HEK293T (cell line): Measurements from ENCODE around the gene NDUFS3.

ENCODE experiments used
- ARNT ChIP-seq: fragments of 450-650 bp; IDR thresholded peaks from 2 replicates; pipeline ENCODE4 v1.6.1; 2017; ENCODE audit warnings: mild to moderate bottlenecking
- BHLHE40 ChIP-seq: fragments of 450-650 bp; IDR thresholded peaks from 2 replicates; pipeline ENCODE4 v1.6.1; 2016; ENCODE audit warnings: mild to moderate bottlenecking, moderate library complexity, borderline replicate concordance
- CTBP1 ChIP-seq: fragments of 450-650 bp; IDR thresholded peaks from 2 replicates; pipeline ENCODE4 v1.6.1; 2016; ENCODE audit warnings: borderline replicate concordance
- ELF4 ChIP-seq: fragments of 450-650 bp; IDR thresholded peaks from 2 replicates; pipeline ENCODE4 v1.6.1; 2017; ENCODE audit warnings: antibody characterized with exemption
- FOXA1 ChIP-seq: fragments of 450-650 bp; IDR thresholded peaks from 2 replicates; pipeline ENCODE4 v1.6.1; 2016; ENCODE audit warnings: mild to moderate bottlenecking
- FOXK2 ChIP-seq: fragments of 450-650 bp; IDR thresholded peaks from 2 replicates; pipeline ENCODE4 v1.6.1; 2016; ENCODE audit warnings: mild to moderate bottlenecking
- FOXM1 ChIP-seq: fragments of 450-650 bp; IDR thresholded peaks from 2 replicates; pipeline ENCODE4 v1.6.1; 2017; ENCODE audit warnings: mild to moderate bottlenecking, borderline replicate concordance
- LEF1 ChIP-seq: fragments of 450-650 bp; IDR thresholded peaks from 2 replicates; pipeline ENCODE4 v1.6.1; 2017; ENCODE audit warnings: mild to moderate bottlenecking, borderline replicate concordance
- NFRKB ChIP-seq: fragments of 450-650 bp; IDR thresholded peaks from 2 replicates; pipeline ENCODE4 v1.6.1; 2016; ENCODE audit warnings: mild to moderate bottlenecking, moderate library complexity
- PKNOX1 ChIP-seq: fragments of 450-650 bp; IDR thresholded peaks from 2 replicates; pipeline ENCODE4 v1.6.1; 2016
- SP1 ChIP-seq: fragments of 450-650 bp; IDR thresholded peaks from 2 replicates; pipeline ENCODE4 v1.6.1; 2017
- SUZ12 ChIP-seq: fragments of 450-650 bp; IDR thresholded peaks from 2 replicates; pipeline ENCODE4 v1.6.1; 2016; ENCODE audit warnings: mild to moderate bottlenecking
- TARDBP ChIP-seq: fragments of 450-650 bp; IDR thresholded peaks from 2 replicates; pipeline ENCODE4 v1.6.1; 2016
- ZNF384 ChIP-seq: fragments of 450-650 bp; IDR thresholded peaks from 2 replicates; pipeline ENCODE4 v1.6.1; 2016

- no peak for TF ChIP-seq TARDBP
- no peak for TF ChIP-seq ELF4
- no peak for TF ChIP-seq SUZ12
- no peak for TF ChIP-seq FOXK2
- no peak for TF ChIP-seq PKNOX1
- no peak for TF ChIP-seq FOXA1
- TF ChIP-seq FOXM1, result no peak
- TF ChIP-seq NFRKB, result no peak
- TF ChIP-seq ZNF384, result no peak
- no peak for TF ChIP-seq ARNT
- no peak for TF ChIP-seq CTBP1
- TF ChIP-seq SP1, result no peak
- no peak for TF ChIP-seq BHLHE40
- no peak for TF ChIP-seq LEF1
Observed at GRCh38 chr11:47541070-47541469, 37.8 kb upstream of the NDUFS3 start.
